Breast epithelium (tissue), 3 donors: Measurements from ENCODE around the gene SNX30.

ENCODE experiments used
- POLR2A ChIP-seq: fragments of 450-650 bp; IDR thresholded peaks from one replicate; pipeline ENCODE4 v1.6.1; 2016; ENCODE audit warnings: antibody characterized with exemption, mild to moderate bottlenecking, moderate library complexity
- TF ChIP-seq, protein P1 (sequence below), 3 donors: fragments of 450-650 bp; IDR thresholded peaks; one replicate each; pipeline ENCODE4 v1.5.1; 2016 to 2017; ENCODE audit warnings: antibody characterized with exemption in 3 of 3, mild to moderate bottlenecking in 3 of 3, moderate library complexity in 3 of 3

DNA sequence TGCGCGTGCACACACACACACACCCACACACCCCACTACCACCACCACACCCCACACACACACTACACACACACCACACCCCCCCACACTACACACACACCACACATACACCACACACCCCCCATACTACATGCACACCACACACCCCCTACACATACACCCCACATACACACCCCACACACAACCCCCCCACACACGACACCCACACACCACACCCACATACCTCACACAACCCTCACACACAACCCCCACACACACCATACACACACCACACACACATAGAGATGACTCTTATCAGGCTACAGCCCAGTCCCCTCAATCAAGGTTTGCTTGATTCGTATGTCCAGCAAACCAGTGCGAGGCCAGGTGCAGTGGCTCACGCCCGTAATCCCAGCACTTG, 114.4 kb downstream of the SNX30 start:
- TF ChIP-seq POLR2A = no peak
- TF ChIP-seq, protein P1, sequence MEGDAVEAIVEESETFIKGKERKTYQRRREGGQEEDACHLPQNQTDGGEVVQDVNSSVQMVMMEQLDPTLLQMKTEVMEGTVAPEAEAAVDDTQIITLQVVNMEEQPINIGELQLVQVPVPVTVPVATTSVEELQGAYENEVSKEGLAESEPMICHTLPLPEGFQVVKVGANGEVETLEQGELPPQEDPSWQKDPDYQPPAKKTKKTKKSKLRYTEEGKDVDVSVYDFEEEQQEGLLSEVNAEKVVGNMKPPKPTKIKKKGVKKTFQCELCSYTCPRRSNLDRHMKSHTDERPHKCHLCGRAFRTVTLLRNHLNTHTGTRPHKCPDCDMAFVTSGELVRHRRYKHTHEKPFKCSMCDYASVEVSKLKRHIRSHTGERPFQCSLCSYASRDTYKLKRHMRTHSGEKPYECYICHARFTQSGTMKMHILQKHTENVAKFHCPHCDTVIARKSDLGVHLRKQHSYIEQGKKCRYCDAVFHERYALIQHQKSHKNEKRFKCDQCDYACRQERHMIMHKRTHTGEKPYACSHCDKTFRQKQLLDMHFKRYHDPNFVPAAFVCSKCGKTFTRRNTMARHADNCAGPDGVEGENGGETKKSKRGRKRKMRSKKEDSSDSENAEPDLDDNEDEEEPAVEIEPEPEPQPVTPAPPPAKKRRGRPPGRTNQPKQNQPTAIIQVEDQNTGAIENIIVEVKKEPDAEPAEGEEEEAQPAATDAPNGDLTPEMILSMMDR (IDR thresholded peaks at IDR 0.05) = no peak
